ENCODE results near the gene ATP6V0A4. TPM values are rescaled to one million over a fixed set of nuclear protein-coding genes. Genes with fewer than 3 reads are reported as not detected.

Gene ATP6V0A4
- total RNA-seq, result not detected in 2 replicates

DNA sequence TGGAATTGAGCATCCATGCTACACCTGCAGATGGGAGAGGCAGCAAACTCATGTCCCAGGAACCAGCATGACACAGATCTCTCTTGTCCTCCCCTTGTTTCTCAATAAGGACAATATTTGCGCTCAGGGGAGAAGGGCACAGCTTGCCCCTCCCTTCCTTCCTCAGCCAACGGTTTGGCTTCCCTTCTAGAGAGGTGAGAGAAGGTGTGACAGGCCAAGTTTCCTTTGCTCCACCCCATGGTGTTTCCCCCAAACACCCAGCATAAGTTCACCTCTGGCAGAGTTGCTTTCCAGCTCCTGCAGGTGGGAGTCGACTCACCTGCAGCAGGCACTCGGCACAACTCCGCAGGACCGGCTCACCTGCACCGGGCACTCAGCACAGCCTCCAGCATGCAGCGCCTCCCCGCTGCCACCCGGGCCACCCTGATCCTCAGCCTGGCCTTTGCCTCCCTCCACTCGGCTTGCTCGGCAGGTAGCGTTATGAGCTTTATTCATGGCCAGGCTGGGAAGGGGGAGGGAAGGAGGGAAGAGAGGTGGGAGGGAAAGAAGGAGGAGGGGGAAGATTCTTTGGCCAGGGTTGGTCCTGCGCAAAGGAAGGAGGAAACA lies at the start of gene ATP6V0A4, which contains the start of gene TMEM213:
Gene ATP6V0A4, minus strand, starts transcription at position 482 of the 606 bp plus-strand sequence. CDS start 26,949 bp downstream, outside the sequence.
Gene TMEM213, plus strand, starts transcription at position 280 of the 606 bp plus-strand sequence. Its CDS starts 111 bp downstream, at position 391.

GRCh38 chr7:138700857-138701536 lies 97.0 kb downstream of the ATP6V0A4 start, which contains the start of gene SVOPL:
TSS of gene SVOPL (minus strand) at chr7:138701362. CDS start at chr7:138679045, 22,317 bp downstream.

Other genes with a start within 250 kb of the ATP6V0A4 start
- not detected in 2 replicates for gene SVOPL, start 96.8 kb downstream of the ATP6V0A4 start, total RNA-seq
- gene TMEM213, start 202 bp downstream of the ATP6V0A4 start, total RNA-seq, result not detected in 2 replicates
- gene KIAA1549, start 183.2 kb upstream of the ATP6V0A4 start, total RNA-seq, result 1.2 and 1.4 TPM in 2 replicates
- gene ZC3HAV1L, start 237.8 kb upstream of the ATP6V0A4 start, total RNA-seq, result 1.4 and 9.2 TPM in 2 replicates

Data from myometrial cell (primary cell).